Measurements from ENCODE around the gene RPL10. TPM values are rescaled to one million over a fixed set of nuclear protein-coding genes. Genes with fewer than 3 reads are reported as not detected.

RPL10 gene
- total and polyA plus RNA-seq, 2 of the 8 experiments (the other 6 are each of a cell fraction or from before 2014, with no cell fraction given) = 2,633 to 4,293 TPM

GRCh38 chrX:154397888-154398667, at the start of gene RPL10 (continued):
- TF ChIP-seq RXRA (IDR thresholded peaks at IDR 0.05; ENCODE audit: insufficient read depth, low read depth, low read length) (no peak), FOSL1 (IDR thresholded peaks at IDR 0.05; ENCODE audit: insufficient read depth, low read depth, low read length) (no peak), KDM5A (IDR thresholded peaks at IDR 0.05; ENCODE audit: low read length) (no peak), KDM4A (IDR thresholded peaks at IDR 0.05; ENCODE audit: low read depth, low read length, severe bottlenecking) (peak; percentile 25), HDAC6 (IDR thresholded peaks at IDR 0.05; ENCODE audit: low read depth, low read length) (no peak), SP2 (IDR thresholded peaks at IDR 0.05; ENCODE audit: low read length) (peak; percentile 90), EZH2 (IDR thresholded peaks at IDR 0.05; ENCODE audit: low read depth, low read length, severe bottlenecking) (no peak), CBX8 (IDR thresholded peaks at IDR 0.05; ENCODE audit: borderline replicate concordance, low read depth, low read length) (no peak), CBX5 (IDR thresholded peaks at IDR 0.05; ENCODE audit: low read depth, low read length) (no peak), SIN3A (conservative IDR thresholded peaks at IDR 0.05 in 1 of 2, IDR thresholded peaks at IDR 0.05 in 1 of 2; ENCODE audit: low read depth in 1 of 2, low read length in 2 of 2) (0 out of 4 replicates have a peak, but pooled peaks have one; percentile 6 to 53), MAX (IDR thresholded peaks at IDR 0.05) (peak; percentile 85)
